ENCODE measurements around the gene TRABD2B.

TRABD2B gene

GRCh38 chr1:48022306-48022705 is 25.1 kb upstream of the TRABD2B start:
- in situ Hi-C loops (cut with HindIII; ENCODE audit: low sequenced_read_pairs), result no loop called here

DNA sequence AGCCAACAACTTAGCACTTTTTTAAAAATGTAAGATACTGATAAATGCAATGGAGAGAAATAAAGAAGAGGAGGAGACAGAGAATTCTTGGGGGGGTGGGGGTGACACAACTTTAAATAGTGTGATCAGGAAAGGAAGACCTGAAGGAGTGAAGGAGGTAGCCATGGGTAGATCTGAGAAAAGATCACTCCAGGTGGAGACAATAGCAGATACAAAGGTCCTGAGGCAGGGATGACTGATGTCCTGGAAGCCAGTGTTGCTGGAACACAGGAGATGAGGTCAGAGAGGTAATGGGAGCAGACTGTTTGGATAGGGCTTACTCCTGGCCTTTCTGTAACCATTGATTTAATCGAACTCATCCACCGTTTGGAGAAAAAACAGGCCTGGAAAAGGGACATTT is 24.6 kb upstream of the TRABD2B start:
- in situ Hi-C loops (cut with HindIII; ENCODE audit: low sequenced_read_pairs), result no loop called here

- in situ Hi-C loops (cut with HindIII; ENCODE audit: low sequenced_read_pairs), result no loop called here
Measured at GRCh38 chr1:48019714-48020315, 22.6 kb upstream of the TRABD2B start.

DNA sequence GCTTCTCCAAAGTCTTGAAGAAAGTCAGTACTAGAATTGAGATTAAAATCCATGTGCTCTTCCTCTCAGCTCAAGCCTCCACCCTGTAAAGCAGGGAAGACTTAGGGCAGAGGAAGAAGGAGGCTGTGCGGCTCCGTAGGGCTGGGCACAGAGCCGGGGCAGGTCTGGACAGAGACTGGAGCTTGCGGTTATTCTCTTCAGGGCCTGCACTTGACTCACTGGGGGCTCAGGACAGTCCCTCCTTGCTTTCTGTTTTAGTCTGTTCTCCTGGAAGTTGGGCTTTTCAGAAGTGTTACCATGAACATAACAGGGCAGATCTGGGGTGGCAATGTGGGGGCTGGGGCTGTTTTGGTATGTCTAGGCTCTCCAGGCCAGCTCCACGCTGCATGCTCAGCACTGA is 21.6 kb upstream of the TRABD2B start:
- in situ Hi-C loops (cut with HindIII; ENCODE audit: low sequenced_read_pairs), result no loop called here

DNA sequence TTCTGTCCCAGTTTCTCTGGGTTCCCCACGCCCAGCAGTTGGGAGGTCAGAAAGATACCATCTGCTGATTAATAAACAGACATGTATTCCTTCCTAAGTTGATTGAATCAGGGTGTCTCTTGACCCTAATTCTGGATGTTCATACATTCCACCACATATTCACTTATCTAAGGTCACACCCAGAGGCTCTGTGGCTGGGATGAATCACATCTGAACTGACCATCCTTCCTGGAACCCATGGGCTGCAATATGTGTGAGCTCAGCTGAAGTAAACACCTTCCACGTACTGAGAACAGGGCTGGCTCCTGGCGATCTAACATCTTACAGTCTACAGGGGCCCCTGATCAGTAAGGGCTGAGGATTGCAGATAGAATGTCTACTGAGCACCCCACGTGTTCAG is 20.5 kb upstream of the TRABD2B start:
- in situ Hi-C loops (cut with HindIII; ENCODE audit: low sequenced_read_pairs), result no loop called here

GRCh38 chr1:48016515-48016914 is 19.3 kb upstream of the TRABD2B start:
- in situ Hi-C loops (cut with HindIII; ENCODE audit: low sequenced_read_pairs), result no loop called here

- in situ Hi-C loops (cut with HindIII; ENCODE audit: low sequenced_read_pairs), result no loop called here
Measured at GRCh38 chr1:48013270-48013669, 16.1 kb upstream of the TRABD2B start.

DNA sequence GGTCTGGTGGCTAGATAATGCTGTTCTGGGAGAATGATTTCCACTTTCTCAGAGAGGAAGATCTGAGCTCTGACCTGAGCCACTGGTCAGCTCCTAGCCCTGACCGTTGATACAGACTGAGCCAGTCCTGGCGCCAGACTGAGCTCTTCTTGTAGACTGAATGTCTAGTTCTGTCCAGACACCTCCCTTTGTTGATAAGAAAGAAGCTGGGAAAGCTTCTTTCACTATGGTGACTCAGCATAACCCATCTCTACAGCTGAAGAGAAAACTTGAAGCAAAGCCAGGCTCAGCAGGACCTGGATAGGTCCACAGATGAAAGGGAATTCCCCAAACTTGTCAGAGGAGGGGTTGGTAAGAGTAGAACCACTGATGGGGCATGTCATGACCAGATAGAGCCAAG is 9.9 kb upstream of the TRABD2B start:
- in situ Hi-C loops (cut with HindIII; ENCODE audit: low sequenced_read_pairs), result no loop called here

GRCh38 chr1:48006264-48006663 is 9.1 kb upstream of the TRABD2B start:
- in situ Hi-C loops (cut with HindIII; ENCODE audit: low sequenced_read_pairs), result no loop called here

DNA sequence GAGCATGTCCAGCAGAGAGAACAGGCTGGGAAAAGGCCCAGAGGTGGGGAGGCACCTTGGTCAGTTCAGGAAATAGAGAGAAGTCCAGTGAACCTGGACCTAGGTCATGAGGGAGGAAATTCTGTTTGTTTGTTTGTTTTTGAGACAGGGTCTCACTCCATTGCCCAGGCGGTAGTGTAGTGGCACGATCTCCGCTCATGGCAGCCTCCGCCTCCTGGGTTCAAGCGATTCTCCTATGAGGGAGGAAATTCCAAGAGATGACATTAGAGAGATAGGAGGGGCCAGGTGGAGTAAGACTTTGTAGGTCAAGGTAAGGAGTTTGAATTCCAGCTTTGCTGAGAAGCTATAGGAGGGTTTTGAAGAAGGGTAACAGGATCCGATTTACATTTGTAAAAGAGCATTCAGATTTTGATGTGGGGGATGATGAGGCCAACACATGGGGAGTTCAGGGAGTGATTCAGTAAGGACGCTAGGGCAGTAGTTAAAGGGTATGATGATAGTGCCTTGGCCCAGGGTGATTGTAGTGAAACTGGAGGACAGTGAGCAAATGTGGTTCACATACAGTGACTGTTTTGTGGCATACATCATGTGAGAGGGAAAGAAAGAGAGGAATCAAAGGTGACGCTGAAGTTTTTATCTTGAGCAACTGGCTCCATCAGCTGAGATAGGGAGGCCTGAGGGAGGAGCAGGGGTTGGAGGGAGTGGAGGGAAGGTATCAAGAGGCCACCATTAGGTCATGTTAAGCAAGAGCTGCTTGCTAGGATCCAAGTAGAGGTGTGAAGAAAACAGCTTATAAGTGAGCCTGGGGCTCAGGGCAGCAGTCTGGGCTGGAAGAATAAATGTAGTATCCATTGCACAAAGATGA is 8.3 kb upstream of the TRABD2B start:
- in situ Hi-C loops (cut with HindIII; ENCODE audit: low sequenced_read_pairs), result no loop called here

GRCh38 chr1:48003741-48004531 is 6.8 kb upstream of the TRABD2B start:
- in situ Hi-C loops (cut with HindIII; ENCODE audit: low sequenced_read_pairs), result no loop called here

DNA sequence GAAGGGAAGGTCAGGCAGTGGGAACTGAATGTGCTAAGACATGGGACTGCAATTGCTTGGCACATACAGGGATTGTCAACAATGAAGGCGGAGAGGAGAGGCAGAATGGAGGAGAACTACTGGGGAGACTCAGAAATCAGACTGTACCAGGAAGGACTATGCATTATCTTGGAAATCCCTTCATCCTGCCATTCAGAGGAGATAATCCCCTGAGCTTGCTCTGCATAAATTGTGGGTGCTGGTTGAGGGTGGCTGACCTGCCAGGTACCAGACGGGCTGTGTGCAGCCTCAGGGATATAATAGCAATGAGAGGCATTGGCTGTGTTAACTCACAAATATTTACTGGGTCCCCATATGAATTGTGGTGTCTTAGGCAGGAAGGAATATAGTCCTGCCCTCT is 5.0 kb upstream of the TRABD2B start:
- in situ Hi-C loops (cut with HindIII; ENCODE audit: low sequenced_read_pairs), result no loop called here

DNA sequence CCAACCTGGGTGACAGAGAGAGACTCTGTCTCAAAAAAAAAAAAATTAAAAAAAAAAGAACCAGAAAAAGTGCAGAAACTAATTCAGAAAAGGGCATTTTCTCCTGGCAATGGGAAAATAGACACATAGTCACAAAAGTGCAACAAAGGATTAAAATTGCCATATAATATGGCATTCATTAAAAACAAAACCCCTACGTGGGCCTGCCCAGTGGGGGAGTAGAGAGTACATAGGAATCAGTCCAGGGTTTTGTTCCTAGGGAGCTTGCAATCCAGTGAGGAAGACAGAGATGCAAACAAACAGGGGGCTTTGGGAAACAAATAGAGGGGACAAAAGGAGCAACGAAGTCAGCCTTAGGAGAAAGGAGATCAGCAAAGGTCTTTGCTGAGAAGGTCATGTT is 4.5 kb upstream of the TRABD2B start:
- in situ Hi-C loops (cut with HindIII; ENCODE audit: low sequenced_read_pairs), result no loop called here

- in situ Hi-C loops (cut with HindIII; ENCODE audit: low sequenced_read_pairs), result no loop called here
Measured at GRCh38 chr1:48000883-48001282, 3.7 kb upstream of the TRABD2B start.

DNA sequence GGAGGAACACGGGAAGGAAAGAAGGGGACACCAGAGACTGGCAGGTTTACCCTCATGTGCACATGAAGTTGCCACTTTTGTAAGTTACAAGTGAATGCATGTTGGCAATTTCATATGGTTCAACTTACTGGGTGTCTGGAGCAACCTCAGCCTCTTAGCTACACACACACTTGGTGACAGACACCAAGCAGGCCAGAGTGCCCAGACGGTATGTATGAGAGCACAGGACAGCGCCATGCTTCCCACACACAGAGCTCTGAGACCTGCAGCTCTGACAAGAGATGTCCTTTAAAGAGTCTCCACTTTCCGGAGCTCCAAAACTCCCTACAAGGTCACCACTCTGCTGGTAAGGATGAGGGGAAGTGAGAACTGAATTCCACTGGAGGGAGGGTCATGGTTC is 1.9 kb upstream of the TRABD2B start:
- in situ Hi-C loops (cut with HindIII; ENCODE audit: low sequenced_read_pairs), result no loop called here

DNA sequence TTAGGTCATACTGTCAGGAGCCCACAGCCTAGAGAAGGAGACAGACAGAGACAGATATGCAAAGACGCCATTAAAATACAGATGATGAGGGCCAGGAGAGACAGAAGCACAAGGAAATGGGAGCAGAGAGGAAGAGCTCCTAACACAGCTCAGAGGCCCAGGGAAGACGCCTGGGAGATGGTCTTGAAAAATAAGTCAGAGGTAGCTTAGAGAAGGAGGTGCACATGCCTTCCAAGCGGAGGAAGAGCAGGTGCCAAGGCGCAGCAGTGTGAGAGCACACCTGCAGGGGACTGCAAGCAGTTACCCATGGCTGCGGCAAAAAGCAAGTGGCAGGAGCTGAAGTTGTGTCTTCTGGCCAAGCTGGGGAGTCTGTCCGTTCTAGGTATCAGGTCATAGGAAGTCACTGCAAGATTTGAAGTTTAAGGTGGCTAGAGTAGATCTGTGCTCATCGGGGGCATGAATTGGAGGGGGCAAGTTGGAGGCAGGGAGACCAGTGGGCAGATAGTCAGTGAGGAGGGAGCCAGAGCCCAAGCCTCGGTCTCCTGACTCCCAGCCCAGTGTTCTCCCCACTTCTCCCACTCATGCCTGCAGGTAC is 1.3 kb upstream of the TRABD2B start:
- in situ Hi-C loops (cut with HindIII; ENCODE audit: low sequenced_read_pairs), result no loop called here

- in situ Hi-C loops (cut with HindIII; ENCODE audit: low sequenced_read_pairs), result no loop called here
Measured at GRCh38 chr1:47996406-47997226, 569 bp downstream of the TRABD2B start.

GRCh38 chr1:47996060-47996405 is 1.2 kb downstream of the TRABD2B start:
- in situ Hi-C loops (cut with HindIII; ENCODE audit: low sequenced_read_pairs), result no loop called here

DNA sequence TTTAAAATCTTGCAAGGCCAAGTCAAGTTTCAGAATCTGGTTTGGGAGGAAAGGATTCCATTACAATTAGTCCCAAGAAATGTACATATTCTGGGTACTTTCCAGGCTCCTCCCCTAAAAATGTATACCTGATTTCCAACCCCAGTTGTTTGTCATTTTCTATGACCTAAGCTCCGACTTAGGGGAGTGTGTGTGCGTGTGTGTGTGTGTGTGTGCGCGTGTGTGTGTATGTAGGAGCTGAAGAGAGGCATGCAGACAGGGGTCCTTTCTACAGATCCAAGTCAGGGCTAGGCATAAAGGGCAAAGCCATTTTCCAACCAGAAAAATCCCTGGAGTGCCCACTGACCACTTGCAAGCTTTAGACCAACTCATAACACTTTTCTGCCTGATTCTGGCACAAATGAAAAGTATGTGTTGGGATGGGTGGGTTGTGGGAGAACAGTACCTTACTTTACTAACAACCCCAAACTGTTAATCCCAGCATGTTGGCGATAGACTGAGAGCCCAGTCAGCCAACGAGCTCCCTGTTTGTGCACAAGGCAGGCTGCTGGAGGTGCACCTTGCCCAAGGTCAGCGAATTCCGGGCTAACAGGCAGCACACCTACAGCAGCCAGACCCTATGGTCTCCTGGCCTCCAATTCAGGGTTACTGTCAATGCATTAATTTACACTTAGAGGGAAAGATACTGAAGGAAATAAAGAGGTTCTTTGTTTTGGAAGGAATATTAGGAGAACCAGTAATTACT is 1.7 kb downstream of the TRABD2B start:
- in situ Hi-C loops (cut with HindIII; ENCODE audit: low sequenced_read_pairs), result no loop called here
